AML-193 (cell line): Measurements from ENCODE around the gene EPM2A.
A peak's percentile ranks its signal among the peaks of the same experiment; 100 is the strongest.
"Not testable (repeated sequence)": the region's sequence is repeated elsewhere in the genome, so short reads cannot be mapped to it uniquely, and the experiment has no call there.

Experiments used
- DNase-seq, 2 experiments: peaks; one replicate each; lab custom pipeline; 2025; lab: John Stamatoyannopoulos, UW

EPM2A gene

GRCh38 chr6:145735356-145736165 is at the start of gene EPM2A:
TSS of gene EPM2A (minus strand) at chr6:145735520. CDS start at chr6:145735498, 22 bp downstream.
- DNase-seq: peak; percentile 76 to 77

GRCh38 chr6:145784683-145785082 is 49.4 kb upstream of the EPM2A start:
- no peak for DNase-seq

- DNase-seq: no peak
Observed at GRCh38 chr6:145783796-145784195, 48.5 kb upstream of the EPM2A start.

GRCh38 chr6:145772846-145773245 is 37.5 kb upstream of the EPM2A start:
- no peak for DNase-seq

- DNase-seq: no peak
Observed at GRCh38 chr6:145765449-145765848, 30.1 kb upstream of the EPM2A start.

- no peak for DNase-seq
Observed at GRCh38 chr6:145763742-145764141, 28.4 kb upstream of the EPM2A start.

- no peak for DNase-seq
Observed at GRCh38 chr6:145761584-145761983, 26.3 kb upstream of the EPM2A start.

- no peak for DNase-seq
Observed at GRCh38 chr6:145758113-145758512, 22.8 kb upstream of the EPM2A start.

GRCh38 chr6:145756170-145756662 is 20.9 kb upstream of the EPM2A start:
- DNase-seq: peak; percentile 96

GRCh38 chr6:145755682-145756081 is 20.4 kb upstream of the EPM2A start:
- no peak for DNase-seq

- no peak for DNase-seq
Observed at GRCh38 chr6:145752638-145753037, 17.3 kb upstream of the EPM2A start.

- peak; percentile 54 to 69 for DNase-seq
Observed at GRCh38 chr6:145749632-145750031, 14.3 kb upstream of the EPM2A start.

GRCh38 chr6:145745861-145746260 is 10.5 kb upstream of the EPM2A start:
- DNase-seq: no peak

GRCh38 chr6:145744619-145745018 is 9.3 kb upstream of the EPM2A start:
- DNase-seq: no peak

GRCh38 chr6:145743332-145743731 is 8.0 kb upstream of the EPM2A start:
- no peak for DNase-seq

- not testable (repeated sequence) for DNase-seq
Observed at GRCh38 chr6:145742472-145742871, 7.2 kb upstream of the EPM2A start.

GRCh38 chr6:145739685-145740084 is 4.4 kb upstream of the EPM2A start:
- DNase-seq: not testable (repeated sequence)

- no peak for DNase-seq
Observed at GRCh38 chr6:145738265-145738664, 2.9 kb upstream of the EPM2A start.

- no peak for DNase-seq
Observed at GRCh38 chr6:145736661-145737144, 1.4 kb upstream of the EPM2A start.

- peak; percentile 81 to 85 for DNase-seq
Observed at GRCh38 chr6:145734486-145735355, 599 bp downstream of the EPM2A start.

GRCh38 chr6:145733810-145734209 is 1.5 kb downstream of the EPM2A start:
- peak; percentile 41 to 60 for DNase-seq

- peak; percentile 30 to 49 for DNase-seq
Observed at GRCh38 chr6:145733207-145733606, 2.1 kb downstream of the EPM2A start.

GRCh38 chr6:145731447-145731846 is 3.9 kb downstream of the EPM2A start:
- no peak for DNase-seq
